Ovary (tissue), 9 donors: ENCODE measurements around the gene NGEF. TPM values are rescaled to one million over a fixed set of nuclear protein-coding genes. Genes with fewer than 3 reads are reported as not detected.

ENCODE experiments used
- DNase-seq, 5 donors: peaks; one replicate each; pipeline ENCODE4 v3.0.0-alpha.2; 2019 to 2020
- H3K27ac ChIP-seq, 2 donors: fragments of 200-600 bp; one replicate each; pipeline versions ENCODE4 v1.5.1 to v1.8.0; 2019 to 2022
- H3K27me3 ChIP-seq: fragments of 200-600 bp; one replicate; pipeline ENCODE4 v1.8.0; 2022
- H3K36me3 ChIP-seq: fragments of 200-600 bp; sonication (generic); one replicate; pipeline ENCODE4 v1.5.1; 2019
- H3K4me1 ChIP-seq: one replicate; pipeline ENCODE4 v1.8.1; 2013; ENCODE audit warnings: mild to moderate bottlenecking, moderate library complexity; ENCODE audit not compliant: insufficient read depth
- H3K4me3 ChIP-seq: fragments of 200-600 bp; sonication (generic); one replicate; pipeline ENCODE4 v1.5.1; 2017
- H3K9me3 ChIP-seq, 2 donors: fragments of 200-600 bp in 1 of 2; sonication (generic) in 1 of 2; one replicate each; pipeline versions ENCODE4 v1.5.1 to v1.8.1; 2013 to 2019; ENCODE audit warnings: mild to moderate bottlenecking in 1 of 2, moderate library complexity in 1 of 2
- CTCF ChIP-seq, 3 donors: fragments of 450-650 bp in 2 of 3; fragments of 200-600 bp in 1 of 3; IDR thresholded peaks; one replicate each; pipeline versions ENCODE4 v1.5.1 to v1.8.0; 2016 to 2022; ENCODE audit warnings: antibody characterized with exemption in 3 of 3, mild to moderate bottlenecking in 1 of 3
- EP300 ChIP-seq: sonication (generic); formaldehyde crosslinking; IDR thresholded peaks from one replicate; pipeline ENCODE4 v1.6.1; 2017; ENCODE audit warnings: antibody characterized with exemption
- POLR2A ChIP-seq: fragments of 450-650 bp; IDR thresholded peaks from one replicate; pipeline ENCODE4 v1.6.1; 2017; ENCODE audit warnings: antibody characterized with exemption, mild to moderate bottlenecking, moderate library complexity
- WGBS, 3 donors: extraction: QIAGEN DNeasy Blood & Tissue Kit in 1 of 3; methylation state at CpG; one replicate each; pipeline versions ENCODE4 v1.1.5 to v1.1.7; 2013 to 2017; 5-methylcytosine and 5-hydroxymethylcytosine counted together
- intact Hi-C, 4 donors: fragments of 100-400 bp; cut with DNase I; formaldehyde crosslinking; loops; one replicate each; pipeline versions ENCODE4 v1.11.0 to v1.15.1; 2022 to 2023
- polyA plus RNA-seq, 2 donors: library from polyadenylated mRNA; stranded (reverse); fragments of 200-250 nt in 1 of 2; fragments of 350-450 nt in 1 of 2; fragmentation: Illumina TruSeq in 1 of 2; extraction: RNeasy Lipid Tissue Mini Kit (QIAGEN cat#74804) in 1 of 2; gene quantifications; one replicate each; pipeline ENCODE4 v1.2.3, GENCODE V29; 2013 to 2014
- total RNA-seq, 7 donors: library from RNA; depleted of rRNA in 2 of 7; stranded (reverse); fragments of >200 nt in 2 of 7; fragmentation: NEBNext Ultra II Directional in 3 of 7; extraction: Animal tissue kit (Norgen Biotek cat#: 25700) in 3 of 7; gene quantifications; one replicate each; pipeline versions ENCODE4 v1.1.0 to v1.2.4, GENCODE V29; 2016 to 2023
- donor health status: DM: no; HTN: no; CAD: no; lungs with moderate emphysema.
- donor health status: DM: no; HTN: no; CAD: no.
- donor health status: Bipolar disorder and iron deficiency.
- donor health status: DM: yes; HTN: yes; CAD: no.
- donor health status: DM: no; HTN: no; CAD: no.
- donor health status: DM: yes; HTN: yes; CAD: no.

NGEF gene
- total and polyA plus RNA-seq, 9 donors = 0.18 to 3.1 (median 0.80) TPM

DNA sequence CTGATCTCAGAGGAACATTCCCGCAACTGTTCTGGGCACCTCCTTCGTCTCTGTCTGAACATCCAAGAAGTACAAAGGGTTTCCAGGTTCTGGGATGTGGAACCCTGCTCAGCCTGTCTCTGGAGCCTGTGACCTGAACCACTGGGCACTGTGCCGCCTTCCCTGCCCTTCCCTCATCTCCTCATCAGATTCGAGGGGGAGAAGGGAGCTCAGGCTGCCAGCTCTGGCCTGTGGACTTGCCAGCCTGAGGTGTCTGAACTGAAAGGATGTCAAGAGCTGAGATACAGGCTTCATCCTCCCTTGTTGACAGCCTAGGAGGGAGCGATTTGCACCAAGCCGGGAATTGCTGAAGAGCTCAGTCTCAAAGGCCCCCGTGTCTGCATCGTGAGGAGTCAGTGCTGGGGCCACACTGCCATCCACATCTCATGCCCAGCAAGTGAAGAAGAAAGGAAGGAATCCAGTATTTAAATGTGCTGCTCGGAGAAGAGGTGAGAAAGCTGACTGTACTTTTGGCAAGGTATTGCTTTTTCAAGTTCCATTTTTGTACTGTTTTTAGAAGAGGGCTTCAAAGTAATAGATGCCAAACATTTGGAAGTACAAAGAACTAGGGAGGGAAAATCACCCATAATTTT lies 32.0 kb upstream of the NGEF start:
- DNase-seq = no peak
- Histone ChIP-seq H3K27ac (no peak overlapping the region), H3K4me1 (no peaks in the 10 kb centered on the region), H3K27me3 (no peaks in the 10 kb centered on the region), H3K4me3 (no peak overlapping the region), H3K36me3 (no peaks in the 10 kb centered on the region), H3K9me3 (no peaks in the 10 kb centered on the region)
- TF ChIP-seq CTCF (IDR thresholded peaks at IDR 0.05) (no peak), POLR2A (no peak), EP300 (no peak)
- intact Hi-C loops = no loop called here
- 63 to 79% (median 72%) methylated on average over 9 of the region's 9 CpGs for WGBS, 3 donors

DNA sequence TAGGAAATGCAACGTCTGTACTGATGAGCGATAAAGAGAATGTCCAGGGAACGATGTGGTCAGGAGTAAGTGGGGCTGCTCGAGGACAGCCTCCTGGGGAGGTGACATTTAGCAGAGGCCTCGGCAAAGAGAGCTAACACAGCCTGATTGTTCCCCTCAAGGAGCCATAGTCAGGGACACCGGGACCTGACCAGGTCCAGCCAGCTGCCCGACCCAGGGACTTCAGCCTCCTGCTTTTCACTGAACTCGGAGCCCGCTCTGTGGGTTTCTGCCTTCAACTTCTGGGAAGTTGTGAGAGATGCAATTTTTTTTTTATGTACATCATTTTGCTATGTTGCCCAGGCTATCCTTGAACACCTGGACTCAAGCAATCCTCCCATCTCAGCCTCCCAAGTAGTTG lies 29.5 kb upstream of the NGEF start:
- no peak overlapping the region for H3K4me3 ChIP-seq
- H3K9me3 ChIP-seq = no peaks in the 10 kb centered on the region
- DNase-seq = no peak
- no peaks in the 10 kb centered on the region for H3K36me3 ChIP-seq
- H3K27me3 ChIP-seq = no peaks in the 10 kb centered on the region
- intact Hi-C loops = no loop called here
- WGBS, 3 donors = 87 to 91% (median 88%) methylated on average over 9 of the region's 9 CpGs
- no peak overlapping the region for H3K27ac ChIP-seq
- H3K4me1 ChIP-seq = no peaks in the 10 kb centered on the region
- no peak for TF ChIP-seq POLR2A
- no peak for TF ChIP-seq EP300
- no peak for TF ChIP-seq CTCF (IDR thresholded peaks at IDR 0.05)

DNA sequence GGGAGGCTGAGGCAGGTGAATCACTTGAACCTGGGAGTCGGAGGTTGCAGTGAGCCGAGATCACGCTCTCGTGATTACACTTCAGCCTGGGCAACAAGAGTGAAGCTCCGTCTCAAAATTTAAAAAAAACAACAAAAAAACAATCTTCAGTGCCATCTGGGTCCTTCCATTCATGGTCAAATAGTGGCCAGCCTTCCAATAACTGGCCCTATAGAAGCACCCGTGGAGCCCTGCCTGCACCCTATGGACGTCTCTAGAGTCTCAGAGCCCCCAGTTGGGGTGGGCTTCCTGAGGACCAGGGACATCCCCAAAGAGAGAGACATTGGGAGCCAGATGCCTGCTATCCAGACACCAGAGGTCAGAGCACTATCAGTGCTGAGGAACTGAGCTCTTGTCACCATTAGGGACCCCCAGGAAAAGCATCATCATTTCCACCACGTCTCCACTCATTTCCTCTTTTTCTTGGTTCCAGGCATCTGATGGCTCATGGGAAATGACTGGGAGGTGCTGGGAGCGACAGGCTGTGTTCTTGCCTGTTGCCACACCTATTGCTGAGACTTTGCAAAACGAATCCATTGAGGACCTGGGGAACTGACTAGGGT lies 28.8 kb upstream of the NGEF start:
- DNase-seq = no peak
- H3K4me1 ChIP-seq = no peaks in the 10 kb centered on the region
- no peaks in the 10 kb centered on the region for H3K9me3 ChIP-seq
- 75 to 81% (median 76%) methylated on average over 10 of the region's 10 CpGs for WGBS, 3 donors
- intact Hi-C loops = no loop called here
- H3K4me3 ChIP-seq = no peak overlapping the region
- no peak for TF ChIP-seq POLR2A
- no peak for TF ChIP-seq EP300
- no peak for TF ChIP-seq CTCF (IDR thresholded peaks at IDR 0.05)
- H3K36me3 ChIP-seq = no peaks in the 10 kb centered on the region
- no peaks in the 10 kb centered on the region for H3K27me3 ChIP-seq
- no peak overlapping the region for H3K27ac ChIP-seq

- intact Hi-C loops = no loop called here
- no peak for DNase-seq
- no peaks in the 10 kb centered on the region for H3K27me3 ChIP-seq
- TF ChIP-seq POLR2A (no peak), EP300 (no peak), CTCF (IDR thresholded peaks at IDR 0.05) (no peak)
- WGBS, 3 donors = 77 to 84% (median 78%) methylated on average over 4 of the region's 4 CpGs
- no peaks in the 10 kb centered on the region for H3K9me3 ChIP-seq
- no peaks in the 10 kb centered on the region for H3K4me1 ChIP-seq
- no peak overlapping the region for H3K4me3 ChIP-seq
- H3K27ac ChIP-seq = no peak overlapping the region
- no peaks in the 10 kb centered on the region for H3K36me3 ChIP-seq
These were observed 27.5 kb upstream of the NGEF start for GRCh38 chr2:233040571-233040970.
